HG03378 (cell line): ENCODE results near the gene GNAZ.
"Not testable (repeated sequence)": the region's sequence is repeated elsewhere in the genome, so short reads cannot be mapped to it uniquely, and the experiment has no call there.

Source experiments
- ATAC-seq: cut with Tn5 transposase; IDR thresholded peaks from one replicate; pipeline ENCODE4 v1.9.1; 2021; ENCODE audit warnings: mild to moderate bottlenecking, moderate library complexity; ENCODE audit not compliant: unreplicated experiment

GNAZ gene

DNA sequence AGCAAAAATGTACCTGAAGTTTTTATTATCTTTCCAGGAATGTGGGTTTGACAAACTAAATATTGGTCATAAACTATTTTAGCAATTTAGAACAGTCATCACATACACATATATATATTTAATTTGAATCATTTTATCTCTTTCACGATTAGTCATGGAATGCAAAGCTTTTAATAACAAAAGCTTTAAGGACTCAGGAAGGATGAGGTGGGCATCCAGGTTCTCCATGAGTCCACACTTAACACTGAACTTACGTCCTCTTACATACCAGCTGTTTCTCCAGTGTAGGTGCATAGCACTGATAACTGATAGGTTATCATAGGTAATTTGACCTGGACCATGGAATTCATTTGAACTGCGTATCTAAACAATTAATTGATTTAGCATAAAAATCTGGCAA lies 28.1 kb upstream of the GNAZ start:
- ATAC-seq: no peak

DNA sequence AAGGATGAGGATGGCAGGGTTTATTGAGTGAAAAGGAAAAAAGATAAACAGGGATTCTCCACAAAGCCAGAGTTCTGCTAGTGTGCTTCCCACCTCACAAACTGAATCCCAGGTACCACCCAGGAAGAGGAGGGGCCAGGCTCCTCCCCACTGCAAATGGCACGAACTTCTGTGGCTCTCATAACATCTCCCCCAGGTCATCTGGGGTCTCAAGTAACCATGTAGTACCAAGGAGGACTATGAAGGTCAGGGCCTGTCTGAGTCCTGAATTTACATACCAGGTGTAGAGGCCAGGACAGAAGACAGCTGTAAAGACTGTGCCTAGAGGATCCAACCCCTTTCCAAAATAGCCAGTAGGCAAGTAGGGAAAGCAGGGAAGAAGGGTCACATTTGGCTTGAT lies 25.7 kb upstream of the GNAZ start:
- ATAC-seq: no peak

DNA sequence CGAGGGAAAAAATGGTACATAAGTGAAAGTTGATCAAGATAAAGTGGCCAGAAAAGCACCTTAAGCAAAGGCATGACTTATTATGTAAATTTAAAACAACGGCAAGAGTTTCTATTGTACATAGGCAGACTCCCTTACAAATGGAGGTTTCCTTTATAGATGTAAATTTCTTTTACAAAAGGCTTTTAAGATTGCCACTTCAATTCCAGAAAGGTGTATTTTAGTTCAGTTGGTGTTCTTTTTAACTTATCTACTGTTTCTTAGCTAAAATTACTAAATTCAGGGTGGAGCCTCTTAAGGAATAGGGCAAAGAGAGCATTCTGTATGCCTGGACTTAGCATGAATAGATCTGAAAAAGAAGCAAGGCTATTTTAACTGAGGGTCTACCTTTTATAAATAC lies 24.9 kb upstream of the GNAZ start:
- ATAC-seq: no peak

DNA sequence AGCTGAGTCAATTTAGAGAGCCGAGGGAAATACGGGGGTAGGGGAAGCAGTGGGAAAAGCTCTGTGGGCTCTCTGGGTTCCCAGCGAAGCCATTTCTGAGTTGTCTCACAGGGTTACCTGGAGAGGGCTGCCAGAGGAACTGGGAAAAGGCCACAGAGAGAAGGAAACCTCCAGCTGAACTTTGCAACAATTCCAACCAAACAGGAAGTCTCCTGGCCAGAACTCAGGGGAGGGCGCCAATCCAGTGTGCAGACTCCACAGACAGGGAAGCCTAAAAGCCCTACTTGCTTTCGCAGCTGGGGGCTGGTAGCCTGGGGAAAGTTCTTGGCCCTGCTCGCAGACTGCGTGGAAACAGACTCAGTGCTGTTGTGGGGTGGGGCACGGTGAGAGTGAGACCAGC lies 23.1 kb upstream of the GNAZ start:
- no peak for ATAC-seq

DNA sequence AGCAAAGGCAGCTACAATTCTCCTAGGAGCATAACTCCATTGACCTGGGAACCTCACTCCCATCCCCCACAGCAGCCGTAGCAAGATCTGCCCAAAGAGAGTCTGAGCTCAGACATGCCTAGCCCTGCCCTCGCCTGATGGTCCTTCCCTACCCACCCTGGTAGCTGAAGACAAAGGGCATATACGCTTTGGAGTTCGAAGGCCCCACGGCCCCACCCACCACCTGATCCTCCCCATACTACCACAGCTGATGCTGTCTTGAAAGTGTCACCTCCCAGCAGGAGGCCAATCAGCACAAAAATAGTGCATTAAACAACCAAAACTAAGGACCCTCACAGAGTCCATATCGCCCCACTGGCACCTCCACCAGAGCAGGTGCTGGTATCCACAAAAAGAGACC lies 22.6 kb upstream of the GNAZ start:
- no peak for ATAC-seq

DNA sequence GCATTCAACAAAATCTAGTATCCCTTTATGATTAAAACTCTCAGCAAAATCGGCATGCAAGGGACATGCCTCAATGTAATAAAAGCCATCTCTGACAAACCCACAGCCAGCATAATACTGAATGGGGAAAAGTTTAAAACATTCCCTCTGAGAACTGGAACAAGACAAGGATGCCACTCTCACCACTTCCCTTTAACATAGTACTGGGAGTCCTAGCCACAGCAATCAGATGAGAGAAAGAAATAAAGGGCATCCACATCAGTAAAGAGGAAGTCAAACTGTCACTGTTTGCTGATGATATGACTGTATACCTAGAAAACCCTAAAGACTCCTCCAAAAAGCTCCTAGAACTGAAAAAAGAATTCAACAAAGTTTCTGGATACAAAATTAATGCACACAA lies 19.8 kb upstream of the GNAZ start:
- not testable (repeated sequence) for ATAC-seq

DNA sequence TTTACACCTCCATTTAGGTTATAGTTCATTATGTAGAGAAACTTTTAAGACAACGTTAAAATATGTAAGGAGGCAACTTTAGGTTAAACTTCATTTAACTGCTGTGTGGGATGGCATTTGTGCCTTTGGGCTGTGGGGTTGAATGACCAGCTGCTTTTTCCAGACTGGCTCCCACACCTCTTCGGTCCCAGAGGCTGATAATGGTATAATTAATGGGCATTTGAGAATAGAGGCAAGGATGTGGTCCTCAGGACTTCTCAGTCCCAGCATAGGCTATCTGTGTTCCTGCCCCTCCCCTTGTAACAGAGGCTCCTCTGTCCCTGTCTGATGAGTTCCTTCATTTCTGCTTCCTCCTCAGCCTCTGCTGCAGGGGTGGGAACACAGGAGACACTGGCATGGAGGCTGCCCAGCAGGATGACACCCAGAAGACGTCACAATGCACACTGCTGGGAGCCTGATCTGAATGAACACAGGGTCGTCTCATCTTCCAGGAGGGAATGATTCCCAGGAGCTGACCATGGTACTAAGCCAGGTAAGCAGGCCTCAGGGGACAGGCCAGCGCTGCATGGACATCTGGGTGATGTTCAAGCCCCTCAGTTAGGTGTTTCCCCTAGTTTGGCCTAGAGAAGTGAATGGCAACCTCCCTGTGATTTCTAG lies 17.1 kb upstream of the GNAZ start:
- no peak for ATAC-seq

DNA sequence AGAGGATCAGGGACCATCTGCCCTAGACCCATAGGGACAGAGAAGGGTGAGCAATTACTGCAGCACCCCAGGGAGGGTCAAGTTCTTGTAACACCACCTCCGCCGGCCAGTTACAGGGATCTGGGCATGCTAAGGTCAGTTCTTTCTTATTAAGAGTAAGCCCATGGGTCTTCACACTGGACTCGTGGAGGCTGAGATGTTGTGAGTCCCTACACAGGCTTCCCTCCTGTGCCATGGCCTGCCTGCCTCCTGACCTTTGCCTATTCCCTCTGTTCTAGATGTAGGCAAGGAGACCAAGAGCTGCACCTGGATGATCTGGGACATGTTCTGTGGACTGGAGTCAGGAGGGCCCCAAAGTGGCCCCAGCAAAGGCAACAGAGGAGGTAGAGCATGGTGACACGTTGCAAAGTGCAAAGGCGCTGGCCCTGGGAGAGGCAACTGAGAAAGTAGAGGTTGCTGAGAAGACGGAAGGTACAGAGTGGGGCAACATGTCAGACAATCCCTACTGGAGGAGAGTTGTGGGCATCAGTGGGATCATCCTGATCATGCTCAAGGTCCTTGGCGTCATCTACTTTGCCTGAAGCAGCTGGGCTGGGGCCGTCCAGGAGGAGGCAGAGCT lies 16.3 kb upstream of the GNAZ start:
- ATAC-seq: no peak

DNA sequence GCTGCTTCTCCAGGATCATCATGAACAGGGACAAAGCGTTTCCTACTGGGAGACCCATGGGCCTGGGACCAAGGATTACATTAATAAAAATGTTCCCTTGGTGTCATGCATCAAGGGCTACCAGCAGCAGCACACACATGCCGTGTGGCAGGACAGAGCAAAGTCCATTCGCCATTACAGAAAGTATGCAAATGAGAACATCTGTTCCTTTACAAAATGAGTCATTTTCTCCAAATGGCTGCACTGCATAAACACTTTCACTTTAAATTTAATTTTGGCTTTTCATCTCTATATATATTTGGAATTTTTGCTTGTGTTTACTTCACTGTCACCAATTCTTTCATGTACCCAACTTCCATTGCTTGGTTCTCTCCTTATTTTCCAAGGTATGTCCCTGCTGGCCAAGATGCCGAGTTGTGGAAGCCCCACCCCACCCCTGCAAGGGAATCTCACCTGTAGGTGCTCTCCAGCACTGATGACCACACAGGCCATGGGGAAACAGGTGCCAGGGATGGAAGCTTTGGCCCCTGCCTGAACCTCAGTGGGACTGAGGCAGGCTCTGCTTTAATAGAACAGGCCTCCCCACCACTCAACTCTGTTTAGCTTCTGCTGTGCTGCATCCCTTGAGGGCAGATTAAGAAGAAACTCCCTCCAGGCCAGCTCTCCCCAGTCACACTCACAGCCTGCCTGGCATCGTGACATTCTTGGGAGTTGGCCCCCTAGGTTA lies 15.6 kb upstream of the GNAZ start:
- no peak for ATAC-seq

DNA sequence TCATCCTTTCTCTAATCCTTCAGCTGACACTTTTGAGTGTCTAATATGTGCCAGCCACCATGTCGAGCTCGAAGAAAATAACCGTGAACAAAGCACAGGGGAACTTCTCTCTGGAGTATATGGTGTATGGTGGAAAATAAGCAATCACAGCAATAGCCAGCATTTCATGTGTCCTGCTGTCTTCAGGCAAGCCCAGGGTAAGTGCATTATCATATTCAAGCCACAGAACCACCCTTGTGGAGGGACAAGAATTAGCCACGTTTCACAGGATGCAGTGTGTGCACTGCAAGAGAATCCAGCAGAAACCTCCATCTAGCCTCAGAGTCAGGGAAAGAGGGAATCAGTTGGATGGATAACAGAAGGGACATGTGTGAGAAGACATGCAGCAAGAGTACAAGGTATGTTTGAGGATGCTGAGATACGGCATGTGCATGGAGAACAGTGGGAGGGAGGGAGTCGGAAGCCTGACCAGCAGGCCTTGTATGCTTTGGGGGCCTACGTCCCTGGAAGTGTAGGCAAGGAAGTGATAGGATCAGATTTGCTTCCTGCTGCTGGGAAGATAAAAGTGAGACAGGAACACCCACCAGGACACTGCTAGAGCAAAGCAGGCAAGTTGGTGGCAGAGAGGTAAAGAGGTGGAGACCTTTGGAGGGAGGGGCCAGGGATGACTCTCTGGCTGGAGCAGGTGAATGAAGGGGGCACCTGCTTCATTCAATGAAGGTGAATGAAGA lies 14.7 kb upstream of the GNAZ start:
- no peak for ATAC-seq

DNA sequence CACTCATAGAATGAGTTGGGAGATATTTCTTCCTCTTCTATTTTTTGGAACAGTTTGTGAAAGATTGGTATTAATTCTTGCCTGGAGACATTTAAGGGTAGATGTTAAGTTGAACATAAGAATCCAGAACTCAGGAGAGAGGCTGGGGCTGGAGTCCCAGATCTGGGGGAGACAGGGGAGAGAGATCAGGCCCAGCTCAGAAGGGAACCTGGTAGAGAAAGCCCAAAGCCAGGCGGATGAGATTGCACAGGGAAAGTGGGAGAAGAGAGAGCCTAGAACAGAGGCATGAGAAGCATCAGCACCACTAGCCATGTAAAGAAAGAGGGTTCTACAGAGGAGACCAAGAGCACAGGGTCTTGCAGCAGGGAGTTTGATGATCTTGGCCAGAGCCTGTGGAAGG lies 13.0 kb upstream of the GNAZ start:
- no peak for ATAC-seq

DNA sequence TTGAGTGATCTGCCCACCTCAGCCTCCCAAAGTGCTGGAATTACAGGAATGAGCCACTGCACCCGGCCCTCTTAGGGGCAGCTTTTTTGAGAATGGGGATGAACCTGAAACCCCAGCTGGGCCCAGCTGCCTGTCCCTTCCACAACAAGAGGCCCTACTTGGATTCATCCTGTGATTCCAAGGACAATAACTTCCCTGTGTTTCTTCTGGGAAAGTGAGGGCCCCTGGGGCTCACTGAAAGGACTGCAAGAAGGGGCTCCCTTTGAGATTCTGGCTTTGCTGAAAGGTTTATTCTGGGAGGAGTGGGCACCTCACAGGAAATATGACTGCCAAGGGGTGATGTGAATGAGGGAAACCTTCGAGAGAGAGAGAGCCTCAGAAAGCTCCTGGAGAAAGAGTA lies 12.3 kb upstream of the GNAZ start:
- no peak for ATAC-seq

DNA sequence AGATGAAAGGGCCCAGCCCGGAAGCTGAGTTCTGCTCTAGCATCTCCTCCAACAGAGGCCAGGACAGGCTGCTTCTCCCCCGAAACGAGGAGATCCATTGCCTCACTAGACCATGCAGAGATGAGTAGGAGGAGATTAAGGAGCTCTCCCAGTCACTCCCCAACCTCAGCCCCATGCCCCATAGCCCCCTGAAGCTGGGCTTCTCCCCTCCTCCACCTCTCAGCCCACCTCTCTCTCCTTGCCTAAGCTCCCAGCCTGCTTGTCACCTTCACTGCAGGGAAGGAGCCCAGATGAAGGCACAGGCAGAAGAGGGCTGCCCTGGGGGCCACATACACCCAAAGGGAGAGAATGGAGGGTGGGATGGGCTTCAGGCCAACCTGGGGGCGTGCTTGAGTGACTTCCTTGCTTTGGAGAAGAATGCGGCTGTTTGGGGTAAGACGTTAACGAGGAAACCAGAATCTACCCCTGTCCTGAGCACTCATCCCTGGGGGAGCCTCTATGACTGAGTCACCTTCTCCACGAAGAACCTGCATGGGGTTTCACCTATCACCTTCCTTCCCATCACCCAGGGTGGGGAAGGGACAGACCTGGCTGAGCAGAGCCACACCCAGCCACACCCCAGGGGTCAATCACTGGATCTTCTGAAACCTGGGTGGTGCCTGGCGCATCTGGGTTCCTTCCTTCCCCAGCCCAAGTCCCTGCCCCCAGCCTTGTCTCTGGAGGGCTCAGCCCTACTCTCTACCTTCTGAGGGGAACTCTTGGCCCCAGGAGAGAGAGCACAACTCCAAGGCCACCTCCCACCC lies 11.6 kb upstream of the GNAZ start:
- no peak for ATAC-seq

DNA sequence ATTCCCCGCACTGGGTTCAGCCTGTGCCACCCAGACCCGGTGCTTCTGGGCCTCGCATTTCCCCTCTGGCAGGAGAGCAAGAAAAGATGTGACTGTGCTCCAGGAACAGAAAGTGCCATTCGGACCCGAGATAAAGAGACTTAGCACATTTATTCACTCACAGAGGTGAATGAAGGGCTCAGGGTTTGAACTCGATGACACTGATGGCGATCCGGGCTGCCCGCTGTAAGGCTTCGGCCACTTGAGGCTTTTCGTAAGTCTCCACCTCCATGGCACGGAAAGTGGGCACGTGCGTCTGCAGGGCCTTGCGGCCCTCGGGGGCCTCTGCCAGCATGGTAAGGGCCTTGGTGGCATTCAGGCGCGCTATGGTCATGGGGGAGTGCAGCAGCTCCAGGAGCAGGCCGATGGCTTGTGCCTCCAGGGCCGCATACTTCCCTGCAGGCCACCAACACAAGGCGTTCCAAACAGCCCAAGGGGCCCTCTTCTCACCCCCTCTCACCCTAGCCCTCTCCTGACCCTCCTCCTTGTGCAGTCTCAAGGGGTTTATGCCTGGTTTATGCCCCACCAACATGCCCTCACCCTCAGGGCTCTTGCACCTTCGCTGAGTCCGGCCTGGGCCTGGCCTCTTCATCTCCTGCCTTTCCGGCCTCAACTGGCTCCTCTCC lies 10.9 kb upstream of the GNAZ start:
- ATAC-seq: no peak

DNA sequence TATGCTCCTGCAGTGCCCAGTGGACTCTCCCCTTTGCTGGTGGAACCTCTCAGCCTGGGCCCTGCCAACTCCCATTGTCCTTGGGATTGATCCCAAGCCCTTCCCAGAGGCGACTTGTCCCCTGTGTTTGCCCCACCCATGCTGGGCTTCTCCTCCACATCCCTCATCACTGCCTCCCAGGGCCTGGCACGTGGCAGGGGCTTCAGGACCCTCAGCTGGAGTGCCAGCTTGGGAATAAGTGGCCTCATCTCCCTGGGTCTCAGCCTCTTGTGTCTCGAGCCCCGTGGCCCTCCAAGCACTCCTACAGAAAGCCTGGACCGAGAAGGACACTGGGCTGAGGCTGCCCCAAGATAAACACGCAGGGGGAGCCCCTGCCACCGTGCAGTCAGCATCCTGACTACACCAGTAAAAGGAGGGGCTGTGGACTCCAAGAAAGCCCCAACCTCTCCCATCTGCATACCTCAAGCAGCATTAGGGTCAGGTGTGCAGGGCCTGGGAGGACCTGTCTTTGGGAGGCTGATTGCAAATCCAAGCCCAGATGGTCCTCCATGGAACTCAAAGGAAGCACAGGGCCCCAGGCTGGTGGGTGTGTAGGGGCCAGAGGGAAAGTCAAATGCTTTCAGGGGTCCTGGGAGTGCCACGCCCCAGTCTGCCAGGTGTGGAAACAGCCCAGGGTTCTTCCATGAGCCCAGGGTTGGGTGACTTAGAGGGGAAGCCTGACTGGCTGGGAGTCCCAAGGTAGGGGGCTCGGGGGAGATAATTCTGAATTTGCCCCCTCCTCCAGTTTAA lies 9.5 kb upstream of the GNAZ start:
- no peak for ATAC-seq

DNA sequence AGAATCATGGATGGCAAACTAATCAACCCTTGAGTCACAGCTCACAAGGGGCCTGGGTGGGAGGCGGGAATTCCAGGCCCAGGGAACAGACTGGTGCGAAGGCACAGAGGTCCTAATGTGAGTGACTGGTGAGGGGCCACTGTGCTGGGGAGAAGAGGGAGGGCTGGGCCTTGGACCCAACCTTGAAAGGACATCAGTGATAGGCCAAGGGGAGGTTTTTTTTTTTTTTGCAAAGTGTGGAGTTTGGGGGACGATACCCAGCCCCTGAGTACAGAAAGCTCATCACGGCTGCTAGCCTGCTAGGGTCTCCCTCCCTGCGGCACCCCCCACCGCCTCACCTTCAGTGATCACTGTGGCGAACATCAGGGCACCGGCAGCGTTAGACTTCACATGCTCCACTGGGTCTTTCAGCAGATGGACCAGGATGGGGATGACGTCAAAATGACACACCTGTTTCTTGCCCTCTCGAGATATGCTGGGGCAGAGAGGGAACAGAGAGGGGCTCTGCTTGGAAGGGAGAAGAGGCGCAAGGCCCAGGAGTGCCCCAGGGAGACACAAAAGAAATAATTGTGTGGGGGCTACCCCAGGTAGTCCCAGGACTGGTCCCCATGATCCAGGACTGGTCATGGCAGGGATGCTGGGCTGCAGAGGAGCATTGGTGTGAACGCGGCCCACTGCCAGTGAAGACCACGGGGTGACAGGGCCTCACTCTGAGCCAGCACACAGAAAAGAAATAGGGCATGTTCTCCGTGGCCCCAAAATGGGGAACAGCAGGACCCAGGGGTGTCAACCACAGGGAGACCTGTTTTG lies 8.6 kb upstream of the GNAZ start:
- ATAC-seq: no peak

DNA sequence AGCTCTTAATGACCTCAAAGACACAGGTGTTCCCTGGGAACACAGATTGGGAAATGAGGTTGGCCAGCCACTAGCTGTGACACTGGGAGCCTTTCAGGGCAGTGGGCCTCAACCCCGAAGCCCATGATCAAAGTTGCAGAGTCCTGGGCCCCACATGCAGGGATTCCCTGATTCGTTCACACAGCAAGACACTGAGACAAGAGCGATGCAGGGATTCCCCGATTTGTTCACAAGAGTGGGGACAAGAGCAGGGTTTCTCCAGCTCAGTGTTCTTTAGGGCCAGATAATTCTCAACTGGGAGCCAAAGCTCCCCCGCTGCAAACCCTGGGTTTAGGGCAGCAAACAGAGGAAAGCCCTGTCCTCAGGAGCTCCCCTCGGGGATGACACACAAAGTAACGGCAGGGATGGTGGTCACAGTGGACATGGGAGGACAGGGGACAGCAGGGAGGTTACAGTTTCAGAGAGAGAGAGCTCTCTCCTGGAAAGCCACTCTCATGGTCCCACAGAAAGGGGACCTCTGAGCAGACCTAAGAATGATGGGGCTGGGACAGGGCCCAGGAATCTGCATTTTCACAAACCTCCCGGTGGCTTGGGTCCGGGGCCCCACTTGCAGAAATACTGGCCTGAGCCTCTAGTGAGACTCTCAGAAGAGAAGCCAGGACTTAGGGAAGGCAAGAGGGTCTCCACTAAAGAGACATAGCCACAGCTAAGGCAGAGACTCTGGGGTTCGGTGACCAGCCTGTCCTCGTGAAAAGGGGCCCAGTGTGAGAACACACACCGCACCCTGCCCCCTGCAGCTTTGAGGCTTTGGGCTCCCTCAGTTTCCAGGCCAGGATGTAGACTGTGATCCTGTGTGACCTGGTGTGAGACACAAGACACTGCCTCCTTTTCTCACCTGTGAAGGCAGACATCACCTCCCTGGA lies 7.4 kb upstream of the GNAZ start:
- ATAC-seq: no peak
